Measurements from ENCODE around the gene GPR55. TPM values are rescaled to one million over a fixed set of nuclear protein-coding genes. Genes with fewer than 3 reads are reported as not detected.

Gene GPR55
- total and polyA plus RNA-seq, 10 of the 15 experiments (the other 5 are each of a cell fraction or from before 2014, with no cell fraction given) = 2.1 to 30.1 (median 16.2) TPM

DNA sequence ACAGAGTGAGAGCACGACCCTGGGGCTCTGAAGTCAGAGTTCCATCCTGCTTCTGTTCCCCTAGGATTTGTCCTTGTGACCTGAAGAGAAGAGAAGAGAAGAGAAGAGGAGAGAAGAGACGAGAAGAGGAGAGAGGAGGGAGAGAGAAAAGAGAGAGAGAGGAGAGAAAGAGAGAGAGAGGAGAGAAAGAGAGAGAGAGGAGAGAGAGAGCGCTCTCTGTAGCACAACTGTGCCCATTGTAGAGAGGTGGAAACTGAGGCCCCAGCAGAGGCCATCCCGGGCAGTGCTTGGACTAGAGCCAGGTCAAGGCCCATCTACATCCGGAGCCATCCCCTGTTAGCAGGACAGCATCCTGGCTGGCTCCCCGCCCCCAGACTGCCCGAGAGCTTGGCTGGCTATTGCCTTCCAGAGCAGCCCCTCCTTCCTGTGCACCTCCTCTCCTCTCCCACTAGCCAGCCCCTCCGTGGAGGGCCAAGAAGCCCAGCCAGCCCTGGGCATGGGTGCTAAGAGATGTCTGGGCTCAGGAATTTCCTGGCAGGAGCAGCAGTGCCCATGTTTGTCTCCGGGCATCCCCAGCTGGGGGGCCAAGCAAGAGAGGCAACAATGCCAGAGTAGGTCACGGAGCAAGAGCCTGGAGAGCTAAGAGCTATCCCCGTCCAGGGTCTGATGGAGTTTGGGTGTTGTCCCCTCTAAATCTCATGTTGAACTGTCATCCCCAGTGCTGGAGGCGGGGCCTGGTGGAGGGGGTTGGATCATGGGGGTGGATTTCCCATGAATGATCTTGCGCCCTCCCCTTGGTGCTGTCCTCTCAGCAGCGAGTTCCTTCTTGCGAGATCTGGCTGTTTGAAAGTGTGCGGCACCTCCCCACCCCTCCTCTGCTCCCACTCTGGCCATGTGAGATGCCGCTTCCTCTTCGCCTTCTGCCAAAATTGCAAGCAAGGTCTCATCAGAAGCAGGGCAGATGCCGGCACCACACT is 18.2 kb upstream of the GPR55 start (continued):
- no peak for TF ChIP-seq ZNF384 (IDR thresholded peaks at IDR 0.05; ENCODE audit: borderline replicate concordance, low read depth, low read length)
- TF ChIP-seq EZH2 (IDR thresholded peaks at IDR 0.05; ENCODE audit: borderline replicate concordance, control insufficient read depth, low read depth, low read length) = no peak
- TF ChIP-seq FOXK2 (IDR thresholded peaks at IDR 0.05) = no peak
- TF ChIP-seq, protein P1, sequence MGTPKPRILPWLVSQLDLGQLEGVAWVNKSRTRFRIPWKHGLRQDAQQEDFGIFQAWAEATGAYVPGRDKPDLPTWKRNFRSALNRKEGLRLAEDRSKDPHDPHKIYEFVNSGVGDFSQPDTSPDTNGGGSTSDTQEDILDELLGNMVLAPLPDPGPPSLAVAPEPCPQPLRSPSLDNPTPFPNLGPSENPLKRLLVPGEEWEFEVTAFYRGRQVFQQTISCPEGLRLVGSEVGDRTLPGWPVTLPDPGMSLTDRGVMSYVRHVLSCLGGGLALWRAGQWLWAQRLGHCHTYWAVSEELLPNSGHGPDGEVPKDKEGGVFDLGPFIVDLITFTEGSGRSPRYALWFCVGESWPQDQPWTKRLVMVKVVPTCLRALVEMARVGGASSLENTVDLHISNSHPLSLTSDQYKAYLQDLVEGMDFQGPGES (IDR thresholded peaks at IDR 0.05) = no peak
- no peak for TF ChIP-seq KLF5 (IDR thresholded peaks at IDR 0.05; ENCODE audit: partially characterized antibody)
- TF ChIP-seq, protein P2, sequence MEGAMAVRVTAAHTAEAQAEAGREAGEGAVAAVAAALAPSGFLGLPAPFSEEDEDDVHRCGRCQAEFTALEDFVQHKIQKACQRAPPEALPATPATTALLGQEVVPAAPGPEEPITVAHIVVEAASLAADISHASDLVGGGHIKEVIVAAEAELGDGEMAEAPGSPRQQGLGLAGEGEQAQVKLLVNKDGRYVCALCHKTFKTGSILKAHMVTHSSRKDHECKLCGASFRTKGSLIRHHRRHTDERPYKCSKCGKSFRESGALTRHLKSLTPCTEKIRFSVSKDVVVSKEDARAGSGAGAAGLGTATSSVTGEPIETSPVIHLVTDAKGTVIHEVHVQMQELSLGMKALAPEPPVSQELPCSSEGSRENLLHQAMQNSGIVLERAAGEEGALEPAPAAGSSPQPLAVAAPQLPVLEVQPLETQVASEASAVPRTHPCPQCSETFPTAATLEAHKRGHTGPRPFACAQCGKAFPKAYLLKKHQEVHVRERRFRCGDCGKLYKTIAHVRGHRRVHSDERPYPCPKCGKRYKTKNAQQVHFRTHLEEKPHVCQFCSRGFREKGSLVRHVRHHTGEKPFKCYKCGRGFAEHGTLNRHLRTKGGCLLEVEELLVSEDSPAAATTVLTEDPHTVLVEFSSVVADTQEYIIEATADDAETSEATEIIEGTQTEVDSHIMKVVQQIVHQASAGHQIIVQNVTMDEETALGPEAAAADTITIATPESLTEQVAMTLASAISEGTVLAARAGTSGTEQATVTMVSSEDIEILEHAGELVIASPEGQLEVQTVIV (IDR thresholded peaks at IDR 0.05; ENCODE audit: borderline replicate concordance, partially characterized antibody) = no peak
- TF ChIP-seq SREBF2 (IDR thresholded peaks at IDR 0.05; ENCODE audit: low read length) = no peak
- TF ChIP-seq, protein P3, sequence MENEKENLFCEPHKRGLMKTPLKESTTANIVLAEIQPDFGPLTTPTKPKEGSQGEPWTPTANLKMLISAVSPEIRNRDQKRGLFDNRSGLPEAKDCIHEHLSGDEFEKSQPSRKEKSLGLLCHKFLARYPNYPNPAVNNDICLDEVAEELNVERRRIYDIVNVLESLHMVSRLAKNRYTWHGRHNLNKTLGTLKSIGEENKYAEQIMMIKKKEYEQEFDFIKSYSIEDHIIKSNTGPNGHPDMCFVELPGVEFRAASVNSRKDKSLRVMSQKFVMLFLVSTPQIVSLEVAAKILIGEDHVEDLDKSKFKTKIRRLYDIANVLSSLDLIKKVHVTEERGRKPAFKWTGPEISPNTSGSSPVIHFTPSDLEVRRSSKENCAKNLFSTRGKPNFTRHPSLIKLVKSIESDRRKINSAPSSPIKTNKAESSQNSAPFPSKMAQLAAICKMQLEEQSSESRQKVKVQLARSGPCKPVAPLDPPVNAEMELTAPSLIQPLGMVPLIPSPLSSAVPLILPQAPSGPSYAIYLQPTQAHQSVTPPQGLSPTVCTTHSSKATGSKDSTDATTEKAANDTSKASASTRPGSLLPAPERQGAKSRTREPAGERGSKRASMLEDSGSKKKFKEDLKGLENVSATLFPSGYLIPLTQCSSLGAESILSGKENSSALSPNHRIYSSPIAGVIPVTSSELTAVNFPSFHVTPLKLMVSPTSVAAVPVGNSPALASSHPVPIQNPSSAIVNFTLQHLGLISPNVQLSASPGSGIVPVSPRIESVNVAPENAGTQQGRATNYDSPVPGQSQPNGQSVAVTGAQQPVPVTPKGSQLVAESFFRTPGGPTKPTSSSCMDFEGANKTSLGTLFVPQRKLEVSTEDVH (IDR thresholded peaks at IDR 0.05; ENCODE audit: low read depth, partially characterized antibody) = no peak
- TF ChIP-seq CBX3 (IDR thresholded peaks at IDR 0.05; ENCODE audit: borderline replicate concordance, low read depth) = no peak
- TF ChIP-seq SREBF1 (IDR thresholded peaks at IDR 0.05; ENCODE audit: low read length) = no peak
- TF ChIP-seq, protein P4, sequence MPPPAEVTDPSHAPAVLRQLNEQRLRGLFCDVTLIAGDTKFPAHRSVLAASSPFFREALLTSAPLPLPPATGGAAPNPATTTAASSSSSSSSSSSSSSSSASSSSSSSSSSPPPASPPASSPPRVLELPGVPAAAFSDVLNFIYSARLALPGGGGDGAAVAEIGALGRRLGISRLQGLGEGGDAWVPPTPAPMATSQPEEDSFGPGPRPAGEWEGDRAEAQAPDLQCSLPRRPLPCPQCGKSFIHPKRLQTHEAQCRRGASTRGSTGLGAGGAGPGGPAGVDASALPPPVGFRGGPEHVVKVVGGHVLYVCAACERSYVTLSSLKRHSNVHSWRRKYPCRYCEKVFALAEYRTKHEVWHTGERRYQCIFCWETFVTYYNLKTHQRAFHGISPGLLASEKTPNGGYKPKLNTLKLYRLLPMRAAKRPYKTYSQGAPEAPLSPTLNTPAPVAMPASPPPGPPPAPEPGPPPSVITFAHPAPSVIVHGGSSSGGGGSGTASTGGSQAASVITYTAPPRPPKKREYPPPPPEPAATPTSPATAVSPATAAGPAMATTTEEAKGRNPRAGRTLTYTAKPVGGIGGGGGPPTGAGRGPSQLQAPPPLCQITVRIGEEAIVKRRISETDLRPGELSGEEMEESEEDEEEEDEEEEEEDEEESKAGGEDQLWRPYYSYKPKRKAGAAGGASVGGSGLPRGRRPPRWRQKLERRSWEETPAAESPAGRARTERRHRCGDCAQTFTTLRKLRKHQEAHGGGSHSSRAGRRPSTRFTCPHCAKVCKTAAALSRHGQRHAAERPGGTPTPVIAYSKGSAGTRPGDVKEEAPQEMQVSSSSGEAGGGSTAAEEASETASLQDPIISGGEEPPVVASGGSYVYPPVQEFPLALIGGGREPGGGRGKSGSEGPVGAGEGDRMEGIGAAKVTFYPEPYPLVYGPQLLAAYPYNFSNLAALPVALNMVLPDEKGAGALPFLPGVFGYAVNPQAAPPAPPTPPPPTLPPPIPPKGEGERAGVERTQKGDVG (CRISPR knock-in tag; IDR thresholded peaks at IDR 0.05) = no peak
- no peak for TF ChIP-seq HDAC6 (IDR thresholded peaks at IDR 0.05; ENCODE audit: unreplicated experiment)
- no peak for TF ChIP-seq JUND (IDR thresholded peaks at IDR 0.05; ENCODE audit: low read depth, low read length)
- no peak; a peak in 2 of 4 replicates for TF ChIP-seq IKZF2 (IDR thresholded peaks at IDR 0.05)
- no peak for TF ChIP-seq SMARCA5 (IDR thresholded peaks at IDR 0.05)
- 0 out of 4 replicates have a peak, but pooled peaks of 1 of the 2 experiments have one; percentile 9 for TF ChIP-seq SRF (IDR thresholded peaks at IDR 0.05; ENCODE audit: low read depth in 2 of 2, low read length in 2 of 2)
- TF ChIP-seq ZNF622 (IDR thresholded peaks at IDR 0.05) = no peak
- no peak for TF ChIP-seq SP1 (IDR thresholded peaks at IDR 0.05; ENCODE audit: low read depth, low read length)
- TF ChIP-seq NFYA (IDR thresholded peaks at IDR 0.05; ENCODE audit: borderline replicate concordance, low read depth, low read length) = no peak
